Measurements from ENCODE around the gene DCTD.

Gene DCTD

DNA sequence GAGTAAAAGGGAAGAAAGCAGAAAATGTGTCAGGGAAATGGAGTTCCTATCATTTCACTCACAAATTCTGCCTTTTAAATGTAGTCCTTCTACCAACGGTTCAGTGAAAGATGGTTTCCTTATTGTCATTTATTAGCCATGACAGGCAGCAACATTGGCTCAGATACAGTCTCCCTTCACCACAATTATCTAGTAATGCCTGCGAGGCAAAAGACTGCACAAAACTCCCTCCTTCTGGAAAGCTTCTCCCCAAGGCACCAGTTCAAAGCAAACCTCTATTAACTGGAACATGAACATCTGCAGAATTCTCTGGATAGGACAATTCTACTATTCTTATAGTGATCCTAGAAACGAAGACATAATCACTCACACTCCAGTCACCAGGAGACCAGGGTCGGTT is 28.3 kb downstream of the DCTD start:
- no peak for DNase-seq

- DNase-seq = no peak
These were observed 30.4 kb downstream of the DCTD start for GRCh38 chr4:182886768-182887167.

GRCh38 chr4:182886205-182886604 is 31.0 kb downstream of the DCTD start:
- no peak for DNase-seq

DNA sequence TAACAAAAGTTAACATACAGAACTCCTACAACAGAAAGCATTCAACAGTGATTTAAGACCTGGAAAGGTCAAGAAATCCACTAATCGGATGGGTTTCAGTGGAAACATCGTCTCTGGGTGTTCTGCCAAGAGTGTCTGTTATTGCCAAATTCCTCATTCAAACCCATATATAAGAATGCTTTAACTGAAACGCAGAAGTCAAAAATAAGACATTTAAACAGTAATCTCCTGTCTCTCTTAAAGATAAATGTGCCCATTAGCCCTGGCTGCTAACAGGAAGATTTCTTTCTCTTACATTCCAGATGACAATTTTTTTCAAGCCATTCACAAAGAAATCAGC is 31.5 kb downstream of the DCTD start:
- DNase-seq = no peak

DNA sequence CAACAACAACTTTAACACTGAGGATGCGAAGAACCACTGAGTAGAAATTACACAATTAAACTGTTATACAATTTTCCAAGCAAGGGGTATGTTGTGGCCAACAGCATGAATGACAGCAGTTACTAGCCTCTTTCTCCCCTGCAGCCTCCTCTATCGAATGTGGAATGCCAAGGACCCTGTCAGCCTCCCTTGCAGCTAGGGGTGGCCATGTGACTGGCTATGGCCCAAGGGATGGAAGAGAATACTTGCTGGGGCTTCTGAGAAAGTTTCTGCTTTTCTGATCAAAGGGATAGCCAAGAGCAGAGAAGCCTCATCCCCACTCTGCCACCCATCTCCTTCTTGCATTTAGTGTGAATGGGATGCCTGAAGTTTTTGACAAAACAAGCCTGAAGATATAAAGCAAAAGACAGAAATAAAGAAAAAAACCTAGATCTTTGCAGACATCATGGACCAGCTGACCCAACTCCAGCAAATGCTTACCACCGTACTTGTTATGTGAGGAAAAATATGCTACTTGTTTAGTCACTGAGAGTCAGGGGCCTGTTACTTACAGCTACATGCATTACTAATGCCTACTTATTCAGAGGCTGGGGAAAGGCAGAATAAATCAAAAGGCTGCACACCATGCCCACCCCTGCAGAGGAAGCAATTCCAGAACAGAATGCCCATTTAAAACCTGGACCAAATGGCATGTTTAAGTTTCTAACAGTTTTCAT is 32.0 kb downstream of the DCTD start:
- DNase-seq = no peak

GRCh38 chr4:182884040-182884439 is 33.1 kb downstream of the DCTD start:
- no peak for DNase-seq

- no peak for DNase-seq
These were observed 33.8 kb downstream of the DCTD start for GRCh38 chr4:182883351-182883750.

DNA sequence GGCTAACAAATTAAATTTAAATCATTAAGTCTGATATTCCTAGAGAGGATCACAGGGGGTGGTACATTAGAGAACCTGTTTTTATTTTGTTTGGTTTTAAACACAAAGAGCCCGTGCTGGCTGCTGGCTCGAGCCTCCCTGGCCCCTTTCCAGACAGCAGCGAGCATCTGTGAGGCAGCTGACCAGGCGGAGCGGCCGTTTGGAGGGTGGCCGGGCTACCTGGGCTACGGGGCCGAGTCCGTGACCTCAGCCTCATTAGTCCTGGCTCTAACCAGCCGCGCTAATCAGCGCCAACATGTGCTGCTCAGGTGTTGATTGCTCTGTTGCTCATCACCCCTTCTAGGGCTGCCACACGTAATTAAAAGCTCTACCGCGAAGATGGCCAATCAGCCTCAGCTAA is 35.3 kb downstream of the DCTD start:
- DNase-seq = no peak

DNA sequence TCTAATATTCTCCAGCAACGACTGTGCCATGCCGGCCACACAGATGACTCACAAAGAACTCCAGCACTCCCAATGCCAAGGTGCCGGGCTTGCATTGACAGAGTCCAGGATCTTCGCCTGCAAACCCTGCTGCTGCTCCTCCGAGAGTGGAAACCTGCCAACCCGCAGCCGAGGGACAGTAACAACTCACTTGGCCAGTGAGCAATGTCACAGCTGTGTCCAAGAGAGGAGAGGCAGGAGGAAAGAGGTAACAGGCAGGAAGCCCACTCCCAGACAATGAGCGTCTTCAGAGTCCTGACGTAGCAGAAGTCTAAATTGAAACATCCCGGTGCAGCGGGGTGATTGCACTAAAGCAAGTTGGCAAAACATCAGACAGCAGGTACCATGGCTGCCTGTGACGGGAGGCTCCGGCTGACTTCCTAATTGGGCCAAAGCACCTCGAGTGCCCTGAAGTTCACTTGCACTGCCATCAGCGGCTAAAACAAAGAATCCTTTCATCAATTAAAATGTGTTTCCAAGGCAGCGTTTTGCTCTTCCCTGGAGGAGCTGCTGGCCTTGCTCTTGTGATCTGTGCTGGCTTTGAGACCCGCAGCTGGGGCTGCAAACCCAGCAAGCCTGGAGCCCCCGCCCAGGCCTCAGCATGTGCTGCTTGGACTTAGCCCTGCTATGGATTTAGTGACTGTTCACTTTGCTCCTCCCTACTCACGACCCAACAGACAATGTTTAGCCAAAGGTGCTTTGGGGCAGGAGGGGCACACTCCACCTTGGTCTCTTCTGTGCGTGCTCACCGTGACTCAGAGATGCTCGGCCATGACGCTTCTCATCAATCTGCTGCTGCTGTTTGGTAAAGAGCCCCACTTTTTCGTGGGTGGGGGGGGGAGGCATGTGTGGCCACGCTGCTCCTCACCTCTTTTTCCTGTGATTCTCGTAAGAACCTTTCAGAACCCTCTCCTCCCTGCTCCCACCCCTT is 36.5 kb downstream of the DCTD start:
- no peak for DNase-seq

GRCh38 chr4:182879913-182880312 is 37.3 kb downstream of the DCTD start:
- no peak for DNase-seq

DNA sequence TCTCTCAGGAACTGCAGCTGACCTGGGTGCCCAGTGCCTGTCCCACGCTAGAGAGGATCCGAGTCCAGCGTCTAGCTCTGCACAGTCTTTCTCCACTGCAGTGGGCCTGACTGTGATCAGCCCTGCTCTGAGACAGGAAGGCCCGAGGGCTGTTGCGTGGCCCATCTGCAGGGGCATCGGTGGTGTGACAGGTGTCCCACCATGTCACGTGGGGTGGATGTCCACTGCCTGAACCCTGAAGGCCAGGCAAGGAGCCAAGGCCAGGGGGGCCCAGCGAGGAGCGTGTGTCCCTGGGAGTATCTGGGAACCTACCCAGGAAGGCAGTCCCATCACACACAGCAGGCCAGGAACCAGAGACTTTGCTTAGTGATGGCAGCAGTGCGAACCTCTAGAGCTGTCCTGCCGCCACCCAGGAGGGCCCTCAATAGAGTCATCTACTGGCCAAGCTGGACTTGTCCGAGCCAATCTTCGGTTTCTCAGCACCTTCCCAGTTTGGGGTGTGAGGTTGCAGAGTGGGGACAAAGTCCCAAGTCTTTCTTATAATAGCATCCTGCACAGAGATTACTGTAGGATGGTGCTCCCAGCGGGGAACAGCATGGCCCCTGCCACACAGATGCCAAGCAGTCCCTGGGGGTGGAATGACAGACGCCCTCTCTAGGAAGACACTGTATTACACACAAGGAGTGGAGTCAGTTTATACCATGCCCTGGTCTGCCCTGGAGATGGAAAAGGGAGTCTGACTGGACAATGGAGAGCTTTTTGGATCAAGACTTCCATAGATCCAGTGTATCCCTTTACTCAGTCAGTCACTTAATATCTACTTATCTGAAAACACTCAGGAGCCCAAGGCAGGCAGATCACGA is 38.3 kb downstream of the DCTD start:
- no peak for DNase-seq

DNA sequence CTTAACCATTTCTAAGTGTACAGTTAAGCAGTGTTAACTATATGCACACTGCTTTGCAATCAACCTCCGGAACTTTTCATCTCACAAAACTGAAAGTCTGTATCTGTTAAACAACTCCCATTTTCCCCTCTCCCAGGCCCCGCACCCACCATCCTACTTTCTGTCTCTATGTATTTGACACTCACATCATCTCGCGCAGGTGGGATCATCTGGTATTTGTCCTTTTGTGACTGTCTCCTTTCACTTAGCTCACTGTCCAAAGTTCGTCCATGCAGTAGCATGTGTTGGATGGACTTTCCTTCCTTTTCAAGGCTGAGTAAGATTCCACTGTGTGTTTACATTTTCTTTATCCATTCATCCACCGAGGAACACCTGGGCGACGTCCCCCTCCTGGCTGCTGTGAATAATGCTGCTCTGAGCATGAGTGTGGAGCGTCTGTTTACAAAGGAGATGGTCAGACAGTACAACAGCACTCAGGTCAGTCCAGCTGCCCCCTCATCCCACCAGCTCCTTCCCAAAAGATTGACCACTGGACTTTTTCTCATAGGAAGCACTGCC is 39.8 kb downstream of the DCTD start:
- DNase-seq = no peak

DNA sequence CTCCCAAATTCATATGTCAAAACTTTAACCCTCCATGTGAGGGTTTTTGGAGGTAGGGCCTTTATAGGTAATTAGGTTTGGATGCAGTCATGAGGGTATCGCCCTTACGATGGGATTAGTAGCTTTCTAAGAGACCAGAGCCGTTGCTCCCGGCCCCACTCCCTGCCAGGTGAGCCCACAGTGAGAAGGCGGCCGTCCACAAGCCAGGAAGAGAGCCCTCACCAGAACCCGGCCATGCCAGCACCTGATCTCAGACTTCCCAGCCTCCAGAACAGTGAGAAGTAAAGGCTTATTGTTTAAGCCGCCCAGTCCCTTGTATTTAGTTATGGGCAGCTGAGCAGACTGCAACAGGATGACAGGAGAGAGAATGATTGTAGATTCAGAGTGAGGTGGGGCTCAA is 40.8 kb downstream of the DCTD start:
- DNase-seq = no peak

- no peak for DNase-seq
These were observed 41.5 kb downstream of the DCTD start for GRCh38 chr4:182875453-182876405.

GRCh38 chr4:182874797-182875345 is 42.3 kb downstream of the DCTD start:
- DNase-seq = no peak

- DNase-seq = no peak
These were observed 42.9 kb downstream of the DCTD start for GRCh38 chr4:182874304-182874751.

GRCh38 chr4:182873726-182874125 is 43.5 kb downstream of the DCTD start:
- DNase-seq = no peak

GRCh38 chr4:182873289-182873688 is 43.9 kb downstream of the DCTD start:
- DNase-seq = no peak

GRCh38 chr4:182872886-182873285 is 44.3 kb downstream of the DCTD start:
- DNase-seq = no peak

DNA sequence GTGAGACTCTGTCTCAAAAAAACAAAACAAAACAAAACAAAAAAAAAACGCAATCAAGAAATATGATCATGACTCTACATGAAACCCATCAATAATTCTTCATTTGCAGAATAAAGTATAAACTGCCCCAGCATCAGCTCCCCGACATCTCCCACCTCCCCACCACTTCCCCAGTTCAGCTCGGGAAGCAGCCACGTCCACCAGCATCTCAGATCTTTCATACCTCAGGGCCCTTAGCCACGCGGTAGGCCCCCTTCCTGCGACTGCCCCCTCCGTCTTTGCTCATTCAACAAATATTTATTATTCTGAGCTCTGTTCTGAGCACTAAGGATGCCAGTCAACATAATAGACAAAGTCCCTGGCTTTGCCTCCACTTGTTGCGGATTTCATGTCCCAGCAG is 45.6 kb downstream of the DCTD start:
- no peak for DNase-seq

DNA sequence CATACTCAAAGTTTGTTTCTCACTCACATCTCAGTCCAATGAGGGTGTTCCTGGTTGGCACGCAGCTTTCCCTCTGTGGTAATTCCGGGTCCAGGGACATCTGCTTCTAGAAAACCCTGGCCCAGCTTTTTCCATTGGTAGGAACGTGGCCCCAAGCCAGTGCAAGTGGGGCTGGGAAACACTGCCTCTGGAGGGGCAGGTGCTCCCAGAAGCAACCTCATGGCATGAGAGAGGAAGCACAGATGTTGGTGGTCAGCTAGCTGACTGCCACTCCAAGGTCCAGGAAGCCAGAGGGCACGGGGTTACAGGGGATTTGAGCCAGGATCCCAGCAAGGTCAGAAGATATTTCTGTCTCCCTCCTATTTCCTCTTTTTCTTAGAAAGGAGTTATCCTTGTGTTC is 47.5 kb downstream of the DCTD start:
- no peak for DNase-seq

Data from CD4-positive, alpha-beta T cell treated with Interferon alpha-2 for 1 hour (primary cell).